ENCODE data around the gene RADX. TPM values are rescaled to one million over a fixed set of nuclear protein-coding genes. Genes with fewer than 3 reads are reported as not detected.

RADX gene
- total RNA-seq, 2 experiments from 2014 or later: 30.8 to 35.7 TPM

GRCh38 chrX:106608016-106608415 is 3.8 kb upstream of the RADX start:
- intact Hi-C loops (cut with micrococcal nuclease; ENCODE audit: unreplicated experiment): no loop called here
- no peak overlapping the region for H2AFZ ChIP-seq (ENCODE audit: low read length)
- H3K4me2 ChIP-seq (ENCODE audit: low read length): no peak overlapping the region
- POLR2A ChIA-PET: interaction anchor here (1.0 kb wide), 1 partner anchor 19 kb away, joined by 3 read pairs; no protein-coding TSS in a partner anchor
- DNase-seq (ENCODE audit: low spot score): no peak
- TF ChIP-seq EZH2phosphoT487 (IDR thresholded peaks at IDR 0.05; ENCODE audit: borderline replicate concordance, low read depth, low read length): no peak
- TF ChIP-seq, protein P1, sequence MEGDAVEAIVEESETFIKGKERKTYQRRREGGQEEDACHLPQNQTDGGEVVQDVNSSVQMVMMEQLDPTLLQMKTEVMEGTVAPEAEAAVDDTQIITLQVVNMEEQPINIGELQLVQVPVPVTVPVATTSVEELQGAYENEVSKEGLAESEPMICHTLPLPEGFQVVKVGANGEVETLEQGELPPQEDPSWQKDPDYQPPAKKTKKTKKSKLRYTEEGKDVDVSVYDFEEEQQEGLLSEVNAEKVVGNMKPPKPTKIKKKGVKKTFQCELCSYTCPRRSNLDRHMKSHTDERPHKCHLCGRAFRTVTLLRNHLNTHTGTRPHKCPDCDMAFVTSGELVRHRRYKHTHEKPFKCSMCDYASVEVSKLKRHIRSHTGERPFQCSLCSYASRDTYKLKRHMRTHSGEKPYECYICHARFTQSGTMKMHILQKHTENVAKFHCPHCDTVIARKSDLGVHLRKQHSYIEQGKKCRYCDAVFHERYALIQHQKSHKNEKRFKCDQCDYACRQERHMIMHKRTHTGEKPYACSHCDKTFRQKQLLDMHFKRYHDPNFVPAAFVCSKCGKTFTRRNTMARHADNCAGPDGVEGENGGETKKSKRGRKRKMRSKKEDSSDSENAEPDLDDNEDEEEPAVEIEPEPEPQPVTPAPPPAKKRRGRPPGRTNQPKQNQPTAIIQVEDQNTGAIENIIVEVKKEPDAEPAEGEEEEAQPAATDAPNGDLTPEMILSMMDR (conservative IDR thresholded peaks at IDR 0.05; ENCODE audit: low read length): no peak
- no peaks in the 10 kb centered on the region for H3K9me3 ChIP-seq (ENCODE audit: low read length)
- no TSS peak for BruUV-seq (replicated peaks)
- H4K20me1 ChIP-seq (ENCODE audit: insufficient read depth, low read length): no peaks in the 10 kb centered on the region
- H3K27ac ChIP-seq (ENCODE audit: low read depth, low read length, poor library complexity, severe bottlenecking): no peak overlapping the region
- peaks cover 11% of the 10 kb centered on the region; the same call in 1 of the 2 replicates for H3K79me2 ChIP-seq (ENCODE audit: insufficient read depth, low read depth, low read length)
- H3K9me2 ChIP-seq (ENCODE audit: insufficient read depth, low read length): no peaks in the 10 kb centered on the region
- no peak overlapping the region for H3K4me3 ChIP-seq (ENCODE audit: low read depth, low read length, poor library complexity, severe bottlenecking)
- no peaks in the 10 kb centered on the region for H3K36me3 ChIP-seq (ENCODE audit: insufficient read depth, low read length)
- CTCF ChIA-PET (ENCODE audit: unreplicated experiment): no interaction called here
- H3K4me1 ChIP-seq (ENCODE audit: insufficient read depth, low read length, poor library complexity, severe bottlenecking): peaks cover 5% of the 10 kb centered on the region

DNA sequence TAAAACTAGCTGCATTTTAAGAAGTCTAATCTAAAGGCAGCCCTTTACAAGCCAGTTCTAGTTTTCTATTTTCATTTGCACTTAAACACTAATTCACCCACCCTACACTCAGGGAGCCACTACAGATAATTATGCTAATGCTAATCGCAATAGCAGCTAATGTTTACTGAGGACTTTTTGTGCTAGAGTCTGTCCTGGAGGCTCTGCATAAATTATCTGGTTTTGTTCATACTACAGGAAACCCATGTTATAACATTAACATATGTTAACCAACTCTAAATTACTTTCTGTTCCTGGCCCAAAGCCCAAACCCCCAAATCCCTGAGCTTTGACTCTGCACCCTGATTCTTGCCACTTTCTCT is 480 bp upstream of the RADX start:
- BruUV-seq (replicated peaks): no TSS peak
- H3K9me2 ChIP-seq (ENCODE audit: insufficient read depth, low read length): no peaks in the 10 kb centered on the region
- H3K4me1 ChIP-seq (ENCODE audit: insufficient read depth, low read length, poor library complexity, severe bottlenecking): peaks cover 18% of the 10 kb centered on the region
- TF ChIP-seq EZH2phosphoT487 (IDR thresholded peaks at IDR 0.05; ENCODE audit: borderline replicate concordance, low read depth, low read length): no peak
- TF ChIP-seq, protein P1 (conservative IDR thresholded peaks at IDR 0.05; ENCODE audit: low read length): no peak
- peak overlapping the region; percentile 89 for H3K4me3 ChIP-seq (ENCODE audit: low read depth, low read length, poor library complexity, severe bottlenecking)
- H3K36me3 ChIP-seq (ENCODE audit: insufficient read depth, low read length): no peaks in the 10 kb centered on the region
- H3K4me2 ChIP-seq (ENCODE audit: low read length): peak overlapping the region; percentile 76
- H3K9me3 ChIP-seq (ENCODE audit: low read length): no peaks in the 10 kb centered on the region
- no peak for DNase-seq (ENCODE audit: low spot score)
- ChIA-PET POLR2A (interaction anchor here (1.8 kb wide), 1 partner anchor 9 kb away, joined by 12 read pairs; no protein-coding TSS in a partner anchor), CTCF (ENCODE audit: unreplicated experiment) (no interaction called here)
- peak overlapping the region; percentile 93; the same call in 1 of the 2 replicates for H2AFZ ChIP-seq (ENCODE audit: low read length)
- peaks cover 44% of the 10 kb centered on the region for H3K79me2 ChIP-seq (ENCODE audit: insufficient read depth, low read depth, low read length)
- intact Hi-C loops (cut with micrococcal nuclease; ENCODE audit: unreplicated experiment): loop anchor here (5.0 to 10.0 kb wide), 2 partner anchors 126 to 1481 kb away; partner anchors contain the start of genes ATG4A and PSMD10
- H3K27ac ChIP-seq (ENCODE audit: low read depth, low read length, poor library complexity, severe bottlenecking): no peak overlapping the region
- H4K20me1 ChIP-seq (ENCODE audit: insufficient read depth, low read length): no peaks in the 10 kb centered on the region

GRCh38 chrX:106612393-106612763 is 600 bp downstream of the RADX start:
- peak overlapping the region; percentile 79 for H3K27ac ChIP-seq (ENCODE audit: low read depth, low read length, poor library complexity, severe bottlenecking)
- POLR2A ChIA-PET: interaction anchor here (0.7 to 1.8 kb wide), 4 partner anchors 8 to 189 kb away, joined by 3 to 12 read pairs (median 3); no protein-coding TSS in a partner anchor
- no peaks in the 10 kb centered on the region for H3K9me2 ChIP-seq (ENCODE audit: insufficient read depth, low read length)
- peaks cover 18% of the 10 kb centered on the region for H3K4me1 ChIP-seq (ENCODE audit: insufficient read depth, low read length, poor library complexity, severe bottlenecking)
- H3K9me3 ChIP-seq (ENCODE audit: low read length): no peaks in the 10 kb centered on the region
- CTCF ChIA-PET (ENCODE audit: unreplicated experiment): no interaction called here
- peak overlapping the region; percentile 89 for H3K4me3 ChIP-seq (ENCODE audit: low read depth, low read length, poor library complexity, severe bottlenecking)
- no peak for TF ChIP-seq EZH2phosphoT487 (IDR thresholded peaks at IDR 0.05; ENCODE audit: borderline replicate concordance, low read depth, low read length)
- TF ChIP-seq, protein P1 (conservative IDR thresholded peaks at IDR 0.05; ENCODE audit: low read length): no peak
- H3K79me2 ChIP-seq (ENCODE audit: insufficient read depth, low read depth, low read length): peaks cover 49% of the 10 kb centered on the region
- H4K20me1 ChIP-seq (ENCODE audit: insufficient read depth, low read length): no peaks in the 10 kb centered on the region
- intact Hi-C loops (cut with micrococcal nuclease; ENCODE audit: unreplicated experiment): loop anchor here (5.0 to 10.0 kb wide), 2 partner anchors 128 to 1480 kb away; partner anchors contain the start of genes ATG4A and PSMD10
- no peak for DNase-seq (ENCODE audit: low spot score)
- no TSS peak for BruUV-seq (replicated peaks)
- peak overlapping the region; percentile 93 for H2AFZ ChIP-seq (ENCODE audit: low read length)
- peak overlapping the region; percentile 76 for H3K4me2 ChIP-seq (ENCODE audit: low read length)
- no peaks in the 10 kb centered on the region for H3K36me3 ChIP-seq (ENCODE audit: insufficient read depth, low read length)

Data from OCI-LY7 (cell line).